ENCODE results near the gene ONECUT1.

ONECUT1 gene

GRCh38 chr15:52796753-52797520, 6.8 kb upstream of the ONECUT1 start:
- DNase-seq: no peak

DNA sequence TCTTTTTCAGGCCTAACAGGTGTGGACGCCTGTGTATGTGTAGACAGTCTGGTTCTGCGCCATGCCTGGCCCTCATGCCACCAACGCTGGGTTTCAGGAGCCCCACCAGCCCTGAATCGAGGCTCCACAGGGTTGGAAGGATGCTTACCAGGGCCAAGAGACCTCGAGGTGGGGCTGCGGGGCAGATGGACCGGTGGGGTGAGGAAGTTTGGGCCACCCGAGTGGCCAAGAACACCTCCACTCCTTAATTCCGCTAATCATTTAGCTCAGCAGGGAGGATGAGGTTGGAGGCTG, 6.0 kb upstream of the ONECUT1 start:
- DNase-seq: no peak

DNA sequence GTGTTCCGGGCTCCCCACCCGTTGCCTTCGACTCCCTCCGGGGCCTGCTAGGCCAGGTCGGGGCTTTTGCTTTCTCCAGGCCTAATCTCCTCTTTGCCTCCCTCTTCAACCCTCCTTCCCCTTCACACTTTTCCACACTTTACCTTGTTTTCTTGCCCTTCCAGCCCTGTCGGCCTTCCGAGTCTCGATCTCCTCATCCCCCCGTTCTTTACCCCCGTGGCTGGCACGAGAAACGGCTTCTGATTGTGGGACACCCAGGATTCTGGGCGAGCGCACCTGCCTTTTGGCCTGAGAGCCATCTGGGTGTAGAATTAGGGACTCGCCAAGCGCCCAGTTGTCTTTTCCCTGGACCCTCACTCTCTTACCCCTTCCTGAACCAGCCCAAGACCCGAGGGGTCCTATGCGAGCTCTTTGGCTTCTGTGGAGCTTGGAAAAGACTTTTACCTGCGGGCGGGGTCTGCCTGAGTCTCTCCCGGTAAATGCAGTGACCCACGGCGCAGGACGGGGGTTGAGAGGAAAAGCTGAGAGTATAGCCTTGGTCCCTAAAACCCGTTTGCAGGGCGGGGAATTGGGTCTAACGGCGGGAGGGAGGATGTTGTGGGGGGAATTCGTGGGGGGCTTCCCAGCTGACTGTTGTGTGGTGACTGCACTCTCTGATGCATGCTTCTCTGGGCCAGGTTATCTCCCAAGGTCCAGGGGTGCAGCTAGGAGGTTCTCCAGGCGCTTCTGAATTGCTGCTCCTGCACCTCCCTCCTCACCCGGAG, 5.5 kb upstream of the ONECUT1 start:
- DNase-seq: no peak

- no peak for DNase-seq
Observed at GRCh38 chr15:52794665-52795463, 4.7 kb upstream of the ONECUT1 start.

- DNase-seq: no peak
Observed at GRCh38 chr15:52791776-52792175, 1.6 kb upstream of the ONECUT1 start.

GRCh38 chr15:52790941-52791751, 1.0 kb upstream of the ONECUT1 start:
- no peak for DNase-seq

DNA sequence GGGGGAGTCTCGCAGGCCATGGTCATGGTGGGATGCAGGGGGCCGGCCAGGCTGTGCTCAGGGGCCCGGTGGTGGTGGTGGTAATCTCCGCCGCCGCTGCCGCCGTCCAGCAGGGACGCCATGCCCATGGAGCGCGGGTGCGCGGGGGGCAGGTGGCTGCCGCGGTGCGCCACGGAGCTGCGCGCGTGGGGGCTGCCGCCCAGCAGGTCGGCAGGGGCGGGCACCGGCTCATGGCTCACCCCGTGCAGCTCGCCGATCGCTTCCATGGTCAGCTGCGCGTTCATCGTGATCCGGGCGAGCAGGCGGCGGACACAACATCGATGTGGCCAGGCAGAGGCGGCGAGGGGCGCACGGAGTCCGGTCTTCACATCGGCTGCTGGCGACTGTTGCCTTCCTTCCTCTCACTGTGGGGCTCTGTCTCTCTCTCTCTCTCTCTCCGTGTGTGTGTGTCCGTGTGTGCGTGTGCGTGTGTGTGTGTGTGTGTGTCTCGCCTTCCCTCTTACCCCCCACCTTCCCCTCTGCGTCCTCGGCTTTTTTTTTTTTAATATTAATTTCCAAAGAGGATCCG, 451 bp downstream of the ONECUT1 start:
- DNase-seq: no peak

DNA sequence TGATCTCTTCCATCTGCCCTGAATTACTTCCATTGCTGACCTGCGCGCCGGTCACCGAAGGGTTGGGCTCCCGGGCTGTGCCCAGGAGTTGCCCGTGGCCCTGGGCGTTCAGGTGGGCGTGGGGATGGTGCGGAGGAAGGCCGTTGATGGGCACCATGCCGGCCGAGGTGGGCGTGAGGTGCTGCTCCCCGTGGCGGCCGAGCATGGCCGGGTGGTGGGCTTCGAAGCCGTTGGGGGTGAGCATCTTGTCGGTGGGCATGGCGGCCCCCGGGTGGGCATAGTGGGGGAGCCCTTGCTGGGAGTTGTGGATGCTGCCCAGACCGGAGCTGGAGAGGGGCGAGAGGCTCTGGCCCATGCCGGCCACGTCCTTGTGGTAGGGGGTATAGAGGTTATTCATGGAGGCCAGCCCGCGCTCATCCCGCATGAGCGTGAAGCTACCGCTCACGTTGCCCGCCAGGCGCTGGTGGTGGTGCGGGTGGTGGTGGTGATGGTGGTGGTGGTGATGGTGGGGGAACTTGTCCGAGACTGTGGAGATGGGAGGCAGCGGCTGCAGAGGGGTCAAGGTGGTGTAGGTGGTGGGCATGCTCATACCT, 1.0 kb downstream of the ONECUT1 start:
- DNase-seq: no peak

- DNase-seq: no peak
Observed at GRCh38 chr15:52788099-52788986, 1.8 kb downstream of the ONECUT1 start.

DNA sequence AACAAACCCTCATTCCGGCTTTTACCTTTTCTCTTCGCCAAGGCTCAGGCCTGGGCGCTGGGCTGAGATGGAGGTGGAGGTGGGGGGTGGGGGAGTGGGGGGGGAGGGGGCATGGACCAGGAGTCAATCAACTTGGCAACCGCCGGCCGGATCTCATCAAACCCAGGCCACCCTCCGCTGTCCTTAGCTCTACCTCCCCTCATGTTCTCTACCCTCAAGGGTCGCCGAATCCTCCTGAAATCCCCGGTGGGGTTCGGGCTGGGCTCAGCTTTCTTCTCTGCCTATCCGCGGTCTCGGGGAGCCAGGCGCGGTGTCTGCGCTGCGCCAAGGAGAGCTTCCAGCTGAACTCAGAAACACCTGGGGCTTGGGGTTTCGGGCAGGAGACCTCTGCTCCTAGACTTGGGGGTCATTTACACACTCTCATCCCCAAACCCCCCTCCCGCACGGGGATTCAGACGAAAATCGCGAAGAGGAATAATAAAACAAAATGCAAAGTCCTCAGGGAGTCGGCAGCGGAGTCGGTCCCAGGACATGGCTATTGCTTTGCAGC, 2.5 kb downstream of the ONECUT1 start:
- DNase-seq: no peak

DNA sequence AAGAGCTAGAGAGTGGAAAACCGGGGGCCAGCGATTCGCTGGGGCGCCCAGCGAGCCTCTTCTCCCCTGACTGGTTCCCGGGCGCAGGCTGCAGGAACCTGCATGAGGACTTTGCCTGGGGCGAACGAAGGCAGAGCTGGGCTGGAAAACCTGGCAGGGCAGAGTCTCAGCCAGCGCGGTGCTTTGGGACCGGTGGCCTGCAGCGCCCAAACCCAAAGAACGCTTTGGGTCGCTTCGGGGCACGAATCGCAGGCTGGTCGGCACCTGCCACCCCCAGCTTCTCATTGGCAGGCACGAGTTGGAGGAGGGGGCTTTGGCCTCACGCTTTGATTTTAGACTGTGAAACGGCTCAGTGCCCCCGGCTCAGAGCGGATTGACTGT, 3.0 kb downstream of the ONECUT1 start:
- no peak for DNase-seq

- DNase-seq: no peak
Observed at GRCh38 chr15:52786436-52787122, 3.6 kb downstream of the ONECUT1 start.

- no peak for DNase-seq
Observed at GRCh38 chr15:52785672-52786406, 4.3 kb downstream of the ONECUT1 start.

DNA sequence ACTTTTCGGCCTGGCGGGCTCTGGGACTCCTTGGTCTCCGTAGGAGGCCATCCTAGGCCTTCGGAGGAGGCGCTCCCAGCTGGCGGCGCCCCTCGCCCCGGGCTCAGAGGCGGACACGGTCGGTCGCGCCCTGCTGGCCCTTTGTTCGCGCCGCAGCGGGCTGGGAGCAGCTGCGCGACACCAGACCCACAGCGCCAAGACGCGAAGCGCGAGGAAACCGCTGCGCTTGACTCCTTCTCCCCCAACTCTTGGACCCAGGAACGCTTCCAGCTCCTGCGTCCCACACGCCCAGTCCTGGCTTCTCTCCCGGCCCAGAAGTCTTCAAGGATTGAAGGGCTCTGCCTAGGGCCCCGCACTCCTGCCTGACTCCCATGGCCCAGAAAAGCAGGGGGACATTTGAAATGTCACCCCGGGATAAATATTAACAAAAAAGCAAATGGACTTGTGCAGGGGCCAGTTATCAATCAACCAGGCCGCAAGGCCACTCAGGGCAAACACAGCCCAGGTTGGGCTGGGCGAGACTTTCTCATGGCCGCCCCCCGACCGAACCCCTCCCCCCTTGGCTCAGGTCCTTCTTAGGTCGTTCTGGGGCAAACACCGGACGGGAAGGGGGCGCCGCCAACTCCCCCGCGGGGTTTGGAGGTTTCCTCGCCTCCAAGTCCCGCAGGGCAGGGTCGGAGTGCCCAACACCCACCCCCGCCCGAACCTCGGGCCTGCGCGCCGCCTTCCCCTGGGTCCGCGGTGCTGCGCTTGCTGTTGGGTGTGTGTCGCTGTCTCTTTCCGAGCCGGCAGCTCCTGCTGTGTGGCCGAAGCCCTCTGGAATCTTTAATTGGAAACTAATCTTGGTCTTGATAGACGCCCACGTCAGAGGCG, 5.1 kb downstream of the ONECUT1 start:
- DNase-seq: no peak

- peak; percentile 4 for DNase-seq
Observed at GRCh38 chr15:52783929-52784798, 6.0 kb downstream of the ONECUT1 start.

DNA sequence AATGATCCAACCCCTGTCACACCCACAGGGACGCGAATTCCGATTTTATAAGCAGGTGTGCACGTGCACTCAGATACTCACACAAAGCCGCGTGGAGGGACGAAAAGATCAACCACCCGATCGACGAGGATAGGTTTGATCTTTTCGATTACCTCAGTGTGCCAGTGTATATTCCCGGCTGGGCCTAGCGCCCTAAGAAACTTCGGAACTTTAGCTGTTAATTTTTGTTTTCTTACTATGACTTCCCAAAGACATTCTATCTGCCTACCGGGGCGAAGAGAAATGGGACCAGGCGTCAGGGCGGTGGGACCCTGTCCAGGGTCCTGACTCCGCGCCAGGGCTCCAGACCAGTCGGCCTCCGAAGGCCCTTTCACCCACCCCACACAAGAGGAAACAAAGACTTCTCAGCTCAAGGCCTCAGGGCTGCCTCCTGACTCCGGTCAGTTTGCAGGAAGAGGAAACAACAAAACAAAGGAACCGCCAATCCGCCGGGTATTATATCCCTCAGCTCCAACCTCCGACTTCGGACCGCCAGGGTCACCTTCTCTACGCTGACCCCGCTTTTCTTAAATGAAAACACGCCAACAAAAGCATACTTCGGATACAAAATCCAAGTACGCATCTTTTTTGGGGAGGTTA, 6.8 kb downstream of the ONECUT1 start:
- DNase-seq: no peak

- DNase-seq: no peak
Observed at GRCh38 chr15:52782514-52782913, 7.6 kb downstream of the ONECUT1 start.
